Stimulated activated CD4-positive, alpha-beta T cell treated with anti-CD3 and anti-CD28 coated beads, Interleukin-12 subunit alpha, Interleukin-12 subunit beta, amount 100 ng/mL, for 48 hours (primary cell): ENCODE results near the gene SLC7A7.
"Not testable (repeated sequence)": the region's sequence is repeated elsewhere in the genome, so short reads cannot be mapped to it uniquely, and the experiment has no call there.

Experiments
- DNase-seq, 3 donors: peaks; one replicate each; pipeline ENCODE4 v3.0.0-alpha.2; 2020; ENCODE audit warnings: low read depth in 2 of 3, low spot score in 1 of 3

SLC7A7 gene

DNA sequence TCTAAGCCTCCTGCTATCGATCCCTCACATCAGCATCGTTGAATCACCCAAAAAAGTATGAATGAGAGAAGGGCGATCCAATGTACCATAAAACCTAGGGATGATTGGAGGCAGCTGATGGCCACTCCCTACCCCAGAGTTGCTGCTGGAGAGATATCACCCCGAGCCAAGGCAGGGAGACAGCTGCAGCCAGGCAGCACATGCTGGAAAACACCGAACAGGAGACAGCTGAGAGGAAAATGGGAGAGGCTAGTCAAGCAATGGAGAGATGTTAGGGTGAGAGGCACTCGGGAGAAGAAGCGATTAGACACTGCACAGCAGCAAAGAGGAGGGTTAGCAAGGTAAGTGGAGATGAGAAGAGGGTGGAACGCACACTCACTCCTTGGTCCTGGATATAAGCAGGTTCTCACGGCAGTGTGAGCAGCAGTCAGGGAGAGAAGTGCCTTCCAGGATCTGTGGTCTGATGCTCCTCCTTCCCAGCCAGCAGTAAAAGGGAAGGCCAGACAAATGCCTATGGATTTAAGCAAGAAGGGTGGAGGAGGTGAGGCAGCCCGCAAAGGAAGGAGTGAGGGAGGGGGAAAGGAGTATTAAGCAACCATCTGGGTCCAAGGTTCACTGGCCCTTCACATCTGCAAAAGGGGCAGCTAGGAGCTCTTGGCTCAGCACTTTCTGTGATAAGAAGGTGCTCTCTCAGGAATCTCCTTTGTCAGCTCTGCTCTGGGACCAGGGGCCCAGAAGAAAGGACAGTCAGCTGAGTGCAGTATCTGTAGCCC is at the start of gene SLC7A7:
Gene SLC7A7, minus strand, starts transcription at position 495 of the 773 bp plus-strand sequence. CDS start 2,037 bp downstream, outside the sequence.
- DNase-seq: no peak

DNA sequence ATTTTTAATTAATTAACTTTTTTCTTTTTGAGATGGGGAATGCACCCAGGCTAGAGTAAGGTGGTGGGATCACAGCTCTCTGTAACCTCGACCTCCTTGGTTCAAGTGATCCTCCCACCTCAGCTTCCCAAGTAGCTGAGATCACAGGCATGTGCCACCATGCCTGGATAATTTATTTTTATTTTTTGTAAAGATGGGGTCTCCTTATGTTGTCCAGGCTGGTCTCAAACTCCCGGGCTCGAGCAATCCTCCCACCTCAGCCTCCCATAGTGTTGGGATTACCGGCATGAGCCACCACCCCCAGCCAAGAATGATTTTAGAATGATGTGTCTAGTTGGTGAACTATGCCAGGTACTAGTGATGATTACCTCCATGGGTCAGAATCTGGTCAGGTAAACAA is 49.7 kb upstream of the SLC7A7 start:
- no peak for DNase-seq

DNA sequence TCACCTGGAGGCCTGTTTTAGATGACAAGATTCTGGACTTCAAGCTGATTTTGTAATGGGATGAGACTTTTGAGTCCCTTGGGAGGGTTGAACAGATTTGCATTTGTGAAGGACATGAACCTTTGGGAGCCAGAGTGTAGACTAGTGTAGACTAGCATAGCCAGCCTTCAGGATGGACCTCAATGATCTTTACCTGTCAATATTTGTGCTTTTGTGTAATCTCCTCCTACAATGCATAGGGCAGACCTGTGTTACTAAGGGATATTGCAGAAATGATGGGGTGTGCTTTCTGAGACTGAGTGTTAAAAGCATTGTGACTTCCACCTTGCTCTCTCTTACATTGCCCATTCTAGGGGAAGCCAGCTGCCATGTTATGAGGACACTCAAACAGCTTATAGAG is 46.4 kb upstream of the SLC7A7 start:
- DNase-seq: no peak

DNA sequence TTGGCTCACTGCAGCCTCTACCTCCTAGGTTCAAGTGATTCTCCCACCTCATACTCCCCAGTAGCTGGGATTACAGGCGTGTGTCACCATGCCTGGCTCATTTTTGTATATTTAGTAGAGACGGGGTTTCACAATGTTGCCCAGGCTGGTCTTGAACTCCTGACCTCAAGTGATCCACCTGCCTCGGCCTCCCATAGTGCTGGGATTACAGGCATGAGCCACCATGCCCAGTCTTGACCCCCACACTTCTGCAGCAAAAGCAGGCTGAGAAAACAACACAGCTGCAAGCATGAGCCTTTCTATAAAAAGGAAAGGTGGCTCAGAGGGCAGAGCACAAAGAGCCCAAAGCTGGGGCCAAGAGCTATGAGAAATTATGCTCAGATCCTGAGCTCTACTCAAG is 45.1 kb upstream of the SLC7A7 start:
- DNase-seq: not testable (repeated sequence)

DNA sequence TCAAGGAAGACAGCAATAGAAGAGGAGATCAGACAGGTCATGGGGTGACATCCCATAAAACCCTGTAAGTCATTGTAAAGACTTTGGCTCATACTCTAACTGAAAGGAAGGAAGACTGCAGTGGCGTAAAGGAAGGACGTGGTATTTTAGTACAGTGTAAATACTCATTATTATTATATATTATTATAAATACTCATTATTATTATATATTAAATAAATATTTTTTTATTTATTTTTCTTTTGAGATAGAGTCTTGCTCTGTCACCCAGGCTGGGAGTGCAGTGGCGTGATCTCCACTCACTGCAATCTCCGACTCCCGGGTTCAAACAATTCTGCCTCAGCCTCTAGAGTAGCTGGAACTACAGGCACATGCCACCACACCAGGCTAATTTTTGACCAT is 41.2 kb upstream of the SLC7A7 start:
- DNase-seq: no peak

DNA sequence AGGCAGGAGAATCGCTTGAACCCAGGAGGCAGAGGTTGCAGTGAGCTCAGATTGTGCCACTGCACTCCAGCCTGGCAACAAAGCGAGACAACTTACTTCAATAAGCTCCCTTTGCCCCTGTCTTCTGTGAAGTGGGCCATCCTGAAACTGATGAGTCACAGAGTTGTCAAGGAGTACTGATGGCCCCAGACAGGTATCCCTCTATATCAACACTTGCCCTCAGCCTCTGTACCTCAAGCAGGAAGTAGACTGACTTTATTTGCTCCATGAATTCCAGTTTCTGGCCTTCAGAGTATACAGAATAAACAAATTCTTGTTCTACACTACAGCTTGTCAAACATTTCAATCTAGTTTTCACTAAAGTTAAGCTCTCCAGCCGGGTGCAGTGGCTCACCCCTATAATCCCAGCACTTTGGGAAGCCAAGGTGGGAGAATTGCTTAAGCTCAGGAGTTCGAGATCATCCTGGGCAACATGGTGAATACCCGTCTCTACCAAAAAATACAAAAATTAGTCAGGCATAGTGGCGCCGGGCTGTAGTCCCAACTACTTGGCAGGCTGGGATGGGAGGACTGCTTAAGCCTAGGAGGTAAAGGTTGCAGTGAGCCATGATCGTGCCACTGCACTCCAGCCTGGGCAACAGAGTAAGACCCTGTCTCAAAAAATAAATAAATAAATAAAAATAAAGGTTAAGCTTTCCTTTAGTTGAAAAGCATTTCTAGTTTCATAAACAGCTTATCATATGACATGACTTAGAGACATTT is 39.9 kb upstream of the SLC7A7 start:
- DNase-seq: no peak

DNA sequence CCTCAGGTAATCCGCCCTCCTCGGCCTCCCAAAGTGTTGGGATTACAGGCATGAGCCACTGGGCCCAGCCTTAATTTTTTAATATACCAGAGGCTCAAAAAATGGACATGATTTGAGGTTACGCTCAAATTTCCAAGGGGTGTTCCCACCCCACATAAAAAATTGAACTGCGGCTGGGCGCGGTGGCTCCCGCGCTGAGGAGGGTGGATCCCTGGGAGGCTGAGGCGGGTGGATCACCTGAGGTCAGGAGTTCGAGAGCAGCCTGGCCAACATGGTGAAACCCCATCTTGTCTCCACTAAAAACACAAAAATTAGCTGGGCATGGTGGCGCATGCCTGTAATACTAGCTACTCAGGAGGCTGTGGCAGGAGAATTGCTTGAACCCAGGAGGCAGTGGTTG is 39.1 kb upstream of the SLC7A7 start:
- DNase-seq: not testable (repeated sequence)

DNA sequence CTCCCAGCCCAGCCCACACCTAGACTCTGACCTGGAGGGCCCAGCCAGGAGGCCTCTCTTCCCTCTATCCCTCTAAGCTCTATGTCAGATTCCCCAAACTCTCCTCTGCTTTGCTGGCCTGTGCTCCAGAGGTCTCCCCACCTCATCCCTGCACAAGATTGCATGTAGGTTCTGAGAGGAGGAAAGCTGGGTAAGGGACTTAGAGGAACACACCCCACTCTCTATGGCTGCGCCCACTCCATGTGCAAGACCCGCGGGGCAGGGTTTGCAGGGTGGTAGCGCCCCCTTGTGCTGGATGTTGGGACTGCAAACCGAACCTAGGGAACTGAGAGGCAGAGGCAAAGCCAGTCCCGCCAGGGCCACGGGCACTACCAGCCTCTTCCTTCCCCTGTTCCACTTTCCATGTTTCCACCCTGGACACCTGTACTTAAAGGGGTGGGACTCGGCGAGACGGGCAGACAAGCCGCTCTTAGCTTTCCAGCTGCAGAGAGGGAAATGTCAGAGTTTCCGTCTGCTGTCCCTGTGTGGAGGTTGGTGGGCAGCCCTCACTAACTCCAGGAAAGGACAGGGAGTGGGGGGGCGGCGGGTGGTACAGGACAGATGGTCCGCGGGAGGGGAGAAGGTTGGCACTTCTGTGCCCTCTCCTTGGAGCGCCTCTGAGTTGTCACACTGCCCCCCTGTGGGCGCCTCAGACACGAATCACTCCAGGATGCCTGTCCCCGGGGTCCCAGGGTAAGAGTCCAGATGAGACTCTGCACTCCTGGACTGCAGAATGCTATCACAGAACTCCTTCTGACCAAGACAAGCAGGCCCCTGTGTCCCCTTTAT is 37.9 kb upstream of the SLC7A7 start:
- peak; percentile 86 to 99 (median 89) for DNase-seq

DNA sequence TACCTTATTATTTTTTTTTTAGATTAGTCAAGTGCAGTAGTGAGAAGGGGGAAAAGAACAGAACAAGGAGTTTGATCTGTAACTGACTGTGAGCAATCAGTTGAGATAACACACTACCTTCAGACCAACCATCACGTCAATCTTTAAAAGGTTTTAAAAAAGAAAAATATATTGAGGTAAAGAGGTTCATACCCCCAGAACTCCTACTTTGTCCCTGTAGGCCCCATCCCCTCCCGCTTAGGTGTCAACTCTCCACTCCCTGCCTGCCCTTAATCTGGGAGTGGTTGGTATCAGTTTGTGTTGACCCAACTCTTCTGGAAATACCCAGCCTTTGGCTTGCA is 37.3 kb upstream of the SLC7A7 start:
- no peak for DNase-seq

DNA sequence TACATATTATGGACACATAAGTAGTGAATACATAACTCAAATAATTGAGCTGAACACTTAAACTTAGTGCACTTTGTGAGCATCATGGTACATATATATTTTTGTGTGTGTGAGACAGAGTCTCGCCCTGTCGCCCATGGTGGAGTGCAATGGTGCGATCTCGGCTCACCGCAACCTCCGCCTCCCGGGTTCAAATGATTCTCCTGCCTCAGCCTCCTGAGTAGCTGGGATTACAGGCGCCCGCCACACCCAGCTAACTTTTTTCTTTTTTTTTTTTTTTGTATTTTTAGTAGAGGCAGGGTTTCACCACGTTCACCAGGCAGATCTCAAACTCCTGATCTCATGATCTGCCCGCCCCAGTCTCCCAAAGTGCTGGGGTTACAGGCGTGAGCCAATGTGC is 36.9 kb upstream of the SLC7A7 start:
- not testable (repeated sequence) for DNase-seq

DNA sequence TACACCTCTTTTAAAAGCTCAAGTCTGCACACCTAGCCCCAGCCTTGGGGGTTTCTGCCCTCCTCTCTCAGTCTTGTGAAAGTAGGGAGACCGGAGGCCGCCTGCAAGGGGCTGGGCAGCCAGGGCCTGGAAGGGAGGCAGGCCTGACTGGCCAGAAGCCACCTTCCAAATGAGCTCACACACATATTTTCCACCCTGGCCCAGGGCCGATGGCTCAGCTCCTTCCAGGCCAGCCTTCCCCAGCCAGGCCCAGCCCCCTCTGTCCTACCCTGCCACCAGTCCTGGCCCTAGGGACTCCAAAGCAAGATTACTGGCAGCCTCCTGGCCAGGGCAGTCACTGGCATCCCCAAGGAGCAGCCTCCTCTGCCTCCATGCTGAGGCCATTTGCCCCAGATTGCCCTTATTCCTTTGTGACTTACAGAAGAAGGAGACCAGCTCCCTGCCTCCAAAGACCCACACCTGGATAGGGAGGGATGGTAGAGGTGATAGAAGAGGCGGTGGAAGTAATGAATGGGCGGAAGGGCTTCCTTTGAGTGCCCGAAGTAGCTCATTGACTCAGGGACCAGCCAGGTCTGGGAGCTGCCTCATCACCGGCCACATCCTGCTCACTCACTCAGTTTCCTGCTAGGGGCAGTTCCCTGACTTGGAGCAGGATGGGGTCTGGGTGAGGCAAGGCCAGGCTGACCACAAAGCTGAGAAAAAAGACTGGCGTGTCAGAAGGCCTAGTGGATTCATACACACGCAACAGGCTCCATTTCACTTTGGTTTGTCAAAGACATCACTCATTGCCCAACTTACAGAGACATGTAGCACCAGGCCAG is 35.9 kb upstream of the SLC7A7 start:
- DNase-seq: no peak

DNA sequence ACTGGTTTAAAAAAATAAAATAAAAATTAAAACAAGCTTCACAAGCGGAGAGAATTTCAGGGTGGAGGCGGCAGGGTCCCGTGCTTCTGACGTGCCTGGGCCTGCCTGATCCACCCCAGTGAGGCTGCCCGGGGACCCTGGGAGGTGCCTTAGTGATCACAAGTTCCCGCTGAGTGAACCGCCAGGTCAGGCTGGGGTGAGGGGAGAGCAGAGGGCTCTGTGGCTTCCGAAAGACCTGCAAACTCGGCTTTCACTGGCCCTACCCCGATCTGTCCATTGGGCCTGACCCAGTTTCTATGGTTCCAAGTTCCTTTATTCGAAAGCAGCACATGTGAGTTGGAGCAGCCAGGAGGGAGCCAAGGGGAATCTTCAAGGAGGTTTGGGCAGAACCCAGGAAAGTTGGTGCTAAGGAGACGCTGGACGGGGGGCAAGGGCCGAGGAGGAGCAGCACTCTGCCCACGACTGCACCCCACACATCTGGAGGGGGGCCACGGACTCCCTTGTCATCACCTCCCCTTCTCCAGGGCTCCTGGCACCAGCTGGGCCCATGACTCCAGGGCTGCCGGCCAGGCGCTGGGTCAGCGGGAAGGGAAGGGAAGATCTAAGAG is 34.1 kb upstream of the SLC7A7 start:
- DNase-seq: no peak

DNA sequence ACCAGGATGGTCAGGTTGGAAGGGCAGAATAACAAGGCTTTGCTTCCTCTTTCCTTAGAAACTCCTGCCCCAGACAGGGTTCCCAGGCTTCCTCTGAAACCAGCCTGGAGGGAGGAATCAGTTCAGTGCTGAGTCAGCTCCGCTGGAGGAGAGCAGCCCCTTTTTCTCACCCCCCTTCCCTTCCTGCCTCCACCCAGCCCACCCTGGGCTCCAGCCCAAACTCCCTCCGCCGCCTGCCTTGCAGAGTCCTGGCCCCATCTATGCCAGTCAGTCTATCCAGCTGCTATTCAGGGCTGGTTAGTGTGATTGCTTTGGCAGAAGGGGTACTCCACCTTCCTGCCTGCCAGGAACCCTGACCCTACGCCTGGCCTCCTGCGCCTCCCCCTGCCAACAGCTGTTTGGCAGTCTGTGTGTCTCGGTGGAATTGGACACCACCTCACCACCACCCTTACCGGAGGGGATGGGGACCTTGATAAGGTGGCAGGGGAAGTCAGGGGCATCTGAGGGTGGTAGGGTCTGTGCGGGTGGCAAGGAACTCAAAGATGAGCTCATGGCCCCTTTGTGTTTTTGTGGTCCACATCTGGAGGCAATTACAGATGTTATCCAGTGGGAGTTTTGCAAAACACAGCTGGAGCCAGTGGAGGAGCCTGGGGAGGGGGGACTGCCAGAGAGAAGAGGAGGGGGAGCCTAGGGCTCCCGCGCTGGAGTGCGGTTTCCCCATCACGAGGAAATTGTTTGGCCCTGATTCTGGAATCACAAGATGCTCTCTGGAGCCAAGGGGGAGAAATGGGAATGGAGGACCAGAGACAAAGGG is 33.3 kb upstream of the SLC7A7 start:
- no peak for DNase-seq

DNA sequence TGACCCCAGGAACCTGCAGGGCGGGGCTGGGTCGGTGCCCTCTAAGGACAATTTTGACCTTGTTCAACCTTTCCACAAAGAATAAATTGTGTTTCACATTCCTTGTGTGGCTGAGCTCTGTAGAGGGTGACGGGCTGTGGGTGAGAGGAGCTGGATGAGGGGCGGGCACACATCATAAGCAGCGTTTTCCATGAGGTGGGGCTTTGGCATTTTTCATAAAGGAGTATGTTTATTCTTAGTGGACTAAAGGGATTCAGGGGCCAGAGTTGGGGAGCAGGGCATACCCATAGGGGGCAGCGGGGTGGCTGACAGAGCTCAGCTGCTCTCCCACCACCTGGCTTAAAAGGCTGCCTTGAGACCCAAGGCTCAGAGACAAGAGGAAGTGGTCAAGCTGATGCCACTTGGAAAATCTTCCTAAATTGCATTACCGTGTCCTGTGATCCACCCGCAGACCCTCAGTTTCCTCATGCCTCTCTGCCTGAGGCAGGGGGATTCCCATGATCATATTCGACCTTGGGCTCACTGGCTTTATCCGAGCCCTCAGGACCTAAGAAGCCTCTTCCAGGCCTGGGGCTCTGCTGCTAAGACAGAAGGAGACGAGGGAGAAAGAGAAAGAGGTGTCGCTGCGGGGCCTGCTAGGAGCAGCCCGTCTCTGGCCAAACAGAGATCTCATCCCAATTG is 32.6 kb upstream of the SLC7A7 start:
- DNase-seq: no peak

DNA sequence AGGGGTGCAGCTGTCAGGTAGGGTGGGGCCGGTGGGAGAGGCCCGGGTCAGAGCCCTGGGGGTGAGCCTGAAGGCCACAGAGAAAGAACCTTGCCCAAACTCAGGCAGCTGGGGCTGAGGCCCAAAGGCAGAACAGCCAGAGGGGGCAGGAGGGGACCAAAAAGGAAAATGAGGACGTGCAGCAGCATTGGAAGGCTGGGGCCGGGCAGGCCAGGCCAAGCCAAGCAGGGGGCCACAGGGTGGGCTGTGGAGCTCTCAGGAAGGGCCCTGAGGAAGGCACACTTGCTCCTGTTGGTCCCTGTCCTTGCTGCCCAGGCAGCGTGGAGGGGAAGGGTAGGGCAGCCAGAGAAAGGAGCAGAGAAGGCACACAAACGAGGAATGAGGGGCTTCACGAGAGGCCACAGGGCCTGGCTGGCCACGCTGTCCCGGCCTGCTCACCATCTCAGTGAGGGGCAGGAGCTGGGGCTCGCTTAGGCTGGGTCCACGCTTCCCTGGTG is 31.6 kb upstream of the SLC7A7 start:
- no peak for DNase-seq

DNA sequence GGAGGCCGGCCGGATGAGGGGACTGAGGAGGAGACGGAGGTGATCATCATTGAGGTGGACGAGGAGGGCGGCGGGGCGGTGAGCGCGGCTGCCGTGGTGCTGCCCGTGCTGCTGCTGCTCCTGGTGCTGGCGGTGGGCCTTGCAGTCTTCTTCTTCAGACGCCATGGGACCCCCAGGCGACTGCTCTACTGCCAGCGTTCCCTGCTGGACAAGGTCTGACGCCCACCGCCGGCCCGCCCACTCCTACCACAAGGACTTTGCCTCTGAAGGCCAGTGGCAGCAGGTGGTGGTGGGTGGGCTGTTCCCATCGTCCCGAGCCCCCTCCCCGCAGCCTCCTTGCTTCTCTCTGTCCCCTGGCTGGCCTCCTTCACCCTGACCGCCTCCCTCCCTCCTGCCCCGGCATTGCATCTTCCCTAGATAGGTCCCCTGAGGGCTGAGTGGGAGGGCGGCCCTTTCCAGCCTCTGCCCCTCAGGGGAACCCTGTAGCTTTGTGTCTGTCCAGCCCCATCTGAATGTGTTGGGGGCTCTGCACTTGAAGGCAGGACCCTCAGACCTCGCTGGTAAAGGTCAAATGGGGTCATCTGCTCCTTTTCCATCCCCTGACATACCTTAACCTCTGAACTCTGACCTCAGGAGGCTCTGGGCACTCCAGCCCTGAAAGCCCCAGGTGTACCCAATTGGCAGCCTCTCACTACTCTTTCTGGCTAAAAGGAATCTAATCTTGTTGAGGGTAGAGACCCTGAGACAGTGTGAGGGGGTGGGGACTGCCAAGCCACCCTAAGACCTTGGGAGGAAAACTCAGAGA is 30.8 kb upstream of the SLC7A7 start:
- DNase-seq: no peak

DNA sequence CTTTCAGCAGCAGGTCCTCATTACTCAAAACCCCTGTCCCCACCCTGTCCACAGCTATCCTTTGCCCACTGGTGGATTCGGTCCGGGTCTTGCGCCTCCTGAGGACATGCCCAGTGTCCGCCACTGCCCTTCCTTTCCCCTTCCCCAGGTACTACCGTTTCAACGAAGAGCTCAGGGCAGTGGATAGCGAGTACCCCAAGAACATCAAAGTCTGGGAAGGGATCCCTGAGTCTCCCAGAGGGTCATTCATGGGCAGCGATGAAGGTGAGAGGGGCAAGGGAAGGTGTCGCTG is 29.8 kb upstream of the SLC7A7 start:
- DNase-seq: no peak
